ENCODE results near the gene IL24.
"Not testable (repeated sequence)": the region's sequence is repeated elsewhere in the genome, so short reads cannot be mapped to it uniquely, and the experiment has no call there.

Gene IL24

GRCh38 chr1:206897175-206897574 lies at the start of gene IL24:
IL24 (plus strand) TSS chr1:206897443; CDS start chr1:206897833, 390 bp downstream.
- no peak for DNase-seq (ENCODE audit: low read depth)

- DNase-seq (ENCODE audit: low read depth), result no peak
Observed at GRCh38 chr1:206847946-206848345, 49.3 kb upstream of the IL24 start.

GRCh38 chr1:206850401-206850800 lies 46.8 kb upstream of the IL24 start:
- DNase-seq (ENCODE audit: low read depth), result no peak

- DNase-seq (ENCODE audit: low read depth), result no peak
Observed at GRCh38 chr1:206851341-206852010, 45.8 kb upstream of the IL24 start.

GRCh38 chr1:206852662-206853061 lies 44.6 kb upstream of the IL24 start:
- not testable (repeated sequence) for DNase-seq (ENCODE audit: low read depth)

- not testable (repeated sequence) for DNase-seq (ENCODE audit: low read depth)
Observed at GRCh38 chr1:206853696-206854095, 43.5 kb upstream of the IL24 start.

- DNase-seq (ENCODE audit: low read depth), result no peak
Observed at GRCh38 chr1:206854401-206855129, 42.7 kb upstream of the IL24 start.

- DNase-seq (ENCODE audit: low read depth), result no peak
Observed at GRCh38 chr1:206855859-206856258, 41.4 kb upstream of the IL24 start.

GRCh38 chr1:206856674-206857464 lies 40.4 kb upstream of the IL24 start:
- no peak for DNase-seq (ENCODE audit: low read depth)

- DNase-seq (ENCODE audit: low read depth), result no peak
Observed at GRCh38 chr1:206859082-206859521, 38.1 kb upstream of the IL24 start.

GRCh38 chr1:206860165-206860564 lies 37.1 kb upstream of the IL24 start:
- DNase-seq (ENCODE audit: low read depth), result no peak

- no peak for DNase-seq (ENCODE audit: low read depth)
Observed at GRCh38 chr1:206863266-206863665, 34.0 kb upstream of the IL24 start.

GRCh38 chr1:206864939-206865671 lies 32.1 kb upstream of the IL24 start, which contains the start of gene IL20:
IL20 (plus strand) TSS chr1:206865623; CDS start chr1:206865853, 230 bp downstream.
- DNase-seq (ENCODE audit: low read depth), result peak; percentile 85

- DNase-seq (ENCODE audit: low read depth), result no peak
Observed at GRCh38 chr1:206866062-206866461, 31.2 kb upstream of the IL24 start.

GRCh38 chr1:206867239-206867638 lies 30.0 kb upstream of the IL24 start:
- no peak for DNase-seq (ENCODE audit: low read depth)

- DNase-seq (ENCODE audit: low read depth), result no peak
Observed at GRCh38 chr1:206867716-206868115, 29.5 kb upstream of the IL24 start.

GRCh38 chr1:206868264-206868663 lies 29.0 kb upstream of the IL24 start:
- no peak for DNase-seq (ENCODE audit: low read depth)

- no peak for DNase-seq (ENCODE audit: low read depth)
Observed at GRCh38 chr1:206872139-206872538, 25.1 kb upstream of the IL24 start.

GRCh38 chr1:206873603-206874188 lies 23.5 kb upstream of the IL24 start:
- no peak for DNase-seq (ENCODE audit: low read depth)

GRCh38 chr1:206875752-206876377 lies 21.4 kb upstream of the IL24 start:
- DNase-seq (ENCODE audit: low read depth), result no peak

GRCh38 chr1:206878456-206878855 lies 18.8 kb upstream of the IL24 start:
- no peak for DNase-seq (ENCODE audit: low read depth)
